HG02798 (cell line): Measurements from ENCODE around the gene GLMP.
A peak's percentile ranks its signal among the peaks of the same experiment; 100 is the strongest.

ENCODE experiments used
- ATAC-seq: cut with Tn5 transposase; IDR thresholded peaks from one replicate; pipeline ENCODE4 v1.9.1; 2021; ENCODE audit warnings: mild to moderate bottlenecking; ENCODE audit not compliant: unreplicated experiment, poor library complexity

GLMP gene

DNA sequence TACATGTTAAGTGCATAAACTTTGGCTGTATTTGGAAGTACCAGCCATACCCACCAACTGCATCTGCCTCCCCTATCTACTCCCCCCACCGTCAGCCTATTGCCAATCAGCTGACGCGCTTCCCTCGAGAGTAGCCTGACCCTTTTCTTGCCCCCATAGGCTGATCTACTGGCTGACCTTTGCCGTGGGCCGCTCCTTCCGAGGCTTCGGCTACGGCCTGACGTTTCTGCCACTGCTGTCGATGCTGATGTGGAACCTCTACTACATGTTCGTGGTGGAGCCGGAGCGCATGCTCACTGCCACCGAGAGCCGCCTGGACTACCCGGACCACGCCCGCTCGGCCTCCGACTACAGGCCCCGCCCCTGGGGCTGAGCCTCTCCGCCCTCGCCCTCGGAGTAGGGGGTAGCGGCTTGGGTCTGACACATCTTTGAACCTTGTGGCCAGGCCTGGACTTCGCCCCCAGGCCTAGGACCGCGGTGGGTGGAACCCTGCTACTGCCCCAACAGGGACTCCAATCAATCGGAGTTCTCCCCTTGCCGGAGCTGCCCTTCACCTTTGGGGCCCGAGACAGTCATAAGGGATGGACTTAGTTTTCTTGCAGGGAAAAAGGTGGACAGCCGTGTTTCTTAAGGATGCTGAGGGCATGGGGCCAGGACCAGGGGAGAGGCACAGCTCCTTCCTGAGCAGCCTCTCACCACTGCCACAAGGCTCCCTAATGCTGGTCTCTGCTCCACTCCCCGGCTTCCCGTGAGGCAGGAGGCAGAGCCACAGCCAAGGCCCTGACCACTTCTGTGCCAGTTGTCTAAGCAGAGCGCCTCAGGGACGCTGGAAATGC, 4.0 kb downstream of the GLMP start:
- peak; percentile 74 for ATAC-seq

- no peak for ATAC-seq
Observed at GRCh38 chr1:156289857-156290256, 5.6 kb downstream of the GLMP start.

- no peak for ATAC-seq
Observed at GRCh38 chr1:156286061-156286460, 9.4 kb downstream of the GLMP start.

DNA sequence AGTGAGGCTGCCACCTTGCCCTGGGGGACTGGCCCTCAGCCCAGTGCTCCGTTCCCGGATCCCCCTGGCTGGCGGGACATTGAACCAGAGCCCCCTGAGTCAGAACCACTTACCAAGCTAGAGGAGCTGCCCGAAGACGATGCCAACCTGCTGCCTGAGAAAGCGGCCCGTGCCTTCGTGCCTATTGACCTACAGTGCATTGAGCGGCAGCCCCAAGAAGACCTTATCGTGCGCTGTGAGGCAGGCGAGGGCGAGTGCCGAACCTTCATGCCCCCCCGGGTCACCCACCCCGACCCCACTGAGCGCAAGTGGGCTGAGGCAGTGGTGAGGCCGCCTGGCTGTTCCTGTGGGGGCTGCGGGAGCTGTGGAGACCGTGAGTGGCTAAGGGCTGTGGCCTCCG, 10.0 kb downstream of the GLMP start:
- ATAC-seq, result no peak

- ATAC-seq, result no peak
Observed at GRCh38 chr1:156284757-156285156, 10.7 kb downstream of the GLMP start.

- no peak for ATAC-seq
Observed at GRCh38 chr1:156284112-156284511, 11.4 kb downstream of the GLMP start, which contains the start of gene TMEM79. TMEM79 (plus strand) TSS chr1:156284325; CDS start chr1:156285227, 902 bp downstream.

DNA sequence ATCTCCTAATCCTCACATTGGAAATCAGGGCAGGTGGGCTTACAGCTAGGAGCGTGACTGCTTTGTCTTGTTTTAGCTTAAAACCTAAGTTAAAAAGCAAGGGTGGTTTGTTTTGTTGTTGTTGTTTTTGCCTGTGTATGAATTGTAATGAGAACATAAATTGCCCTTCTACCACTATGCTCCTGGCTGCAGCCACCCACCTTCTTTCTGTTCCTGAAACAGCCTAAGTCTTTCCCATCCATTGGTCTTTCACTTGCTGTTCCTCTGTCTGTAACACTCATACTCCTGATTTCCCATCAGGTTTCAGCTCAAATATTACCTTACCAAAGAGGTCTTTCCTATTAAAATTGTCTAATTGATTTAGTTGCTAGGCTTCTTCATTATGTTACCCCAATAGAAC, 12.0 kb downstream of the GLMP start:
- ATAC-seq, result no peak

- peak; percentile 81 for ATAC-seq
Observed at GRCh38 chr1:156282479-156283222, 12.8 kb downstream of the GLMP start, which contains the start of gene SMG5. SMG5 (minus strand) TSS chr1:156282825; CDS start chr1:156282680, 145 bp downstream.

GRCh38 chr1:156281693-156282478, 13.6 kb downstream of the GLMP start:
- ATAC-seq, result no peak

DNA sequence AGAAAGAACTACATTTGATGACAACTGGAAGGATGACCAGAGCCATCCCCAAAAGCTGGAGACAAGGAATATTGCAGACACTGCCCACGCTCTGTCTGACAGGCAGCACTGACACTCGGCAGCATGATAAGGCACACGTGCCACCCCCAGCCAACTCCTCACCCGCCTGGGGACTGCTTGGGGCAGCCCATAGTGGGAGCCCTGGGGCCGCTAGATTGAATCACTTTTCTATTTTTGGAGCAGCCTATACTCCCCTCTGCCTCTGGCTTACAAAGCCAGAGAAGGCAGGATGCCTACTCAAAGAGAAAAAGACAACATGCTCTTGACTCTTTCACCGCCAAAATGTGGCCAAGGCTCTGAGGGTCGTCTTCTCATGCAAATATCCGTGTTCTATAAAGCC, 14.2 kb downstream of the GLMP start:
- peak; percentile 29 for ATAC-seq

DNA sequence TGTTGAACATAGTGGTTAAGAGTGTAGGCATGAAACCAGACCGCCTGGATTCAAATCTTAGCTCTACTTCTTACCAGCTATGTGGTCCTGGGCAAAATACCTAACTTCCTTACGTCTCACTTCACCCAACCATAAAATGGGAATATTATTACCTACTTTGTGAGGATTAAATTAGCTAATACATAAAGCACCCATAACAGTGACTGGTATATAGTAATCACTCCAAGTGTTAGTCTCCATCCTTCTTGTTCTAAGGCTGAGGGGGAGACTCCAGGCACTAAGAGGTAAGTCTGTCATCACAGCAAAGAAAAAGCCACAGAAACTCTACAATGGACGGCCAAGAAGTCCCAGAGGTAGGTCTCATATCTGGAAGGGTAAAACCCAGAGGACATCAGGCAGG, 15.6 kb downstream of the GLMP start:
- ATAC-seq, result no peak

DNA sequence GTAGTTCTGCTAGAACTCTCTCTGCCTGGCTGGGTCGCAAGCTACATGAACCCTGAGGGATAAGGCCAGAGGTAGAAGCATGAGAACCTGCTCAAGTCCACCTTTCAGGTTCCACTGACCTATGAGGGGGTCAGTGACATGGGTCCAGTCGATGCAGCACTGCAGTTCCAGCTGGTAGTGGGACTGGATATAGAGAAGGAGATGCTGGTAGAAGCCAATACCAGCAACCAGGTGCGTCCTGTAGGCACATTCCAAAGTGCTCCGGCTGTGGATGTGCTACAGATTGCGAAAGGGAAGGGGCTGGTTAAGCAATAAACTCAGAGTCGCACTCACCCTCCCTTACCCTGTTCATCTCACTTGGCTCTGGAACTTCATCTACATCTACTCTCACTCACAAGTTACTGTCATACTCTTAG, 18.5 kb downstream of the GLMP start:
- ATAC-seq, result no peak

GRCh38 chr1:156276532-156276931, 18.9 kb downstream of the GLMP start:
- ATAC-seq, result no peak

GRCh38 chr1:156270314-156270713, 25.2 kb downstream of the GLMP start:
- no peak for ATAC-seq

GRCh38 chr1:156268336-156268735, 27.1 kb downstream of the GLMP start:
- no peak for ATAC-seq

GRCh38 chr1:156266051-156266450, 29.4 kb downstream of the GLMP start:
- ATAC-seq, result no peak

DNA sequence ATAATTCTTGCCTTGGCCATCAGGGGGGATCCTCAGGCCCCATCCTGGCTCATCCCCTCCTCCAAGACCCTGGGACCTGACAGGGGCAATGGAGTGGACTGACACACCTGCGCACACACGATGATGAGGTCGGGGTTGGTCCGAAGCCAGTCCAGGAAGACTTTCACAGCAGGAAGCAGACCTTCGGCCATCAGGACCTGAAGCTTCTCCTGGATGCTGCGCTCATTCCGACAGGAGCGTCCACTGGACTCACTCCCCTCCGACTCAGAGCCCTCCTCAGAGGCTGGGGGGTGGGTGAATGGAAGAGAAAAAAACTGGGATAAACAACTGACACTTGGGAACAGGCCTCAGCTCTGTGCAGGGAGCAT, 32.2 kb downstream of the GLMP start:
- no peak for ATAC-seq

DNA sequence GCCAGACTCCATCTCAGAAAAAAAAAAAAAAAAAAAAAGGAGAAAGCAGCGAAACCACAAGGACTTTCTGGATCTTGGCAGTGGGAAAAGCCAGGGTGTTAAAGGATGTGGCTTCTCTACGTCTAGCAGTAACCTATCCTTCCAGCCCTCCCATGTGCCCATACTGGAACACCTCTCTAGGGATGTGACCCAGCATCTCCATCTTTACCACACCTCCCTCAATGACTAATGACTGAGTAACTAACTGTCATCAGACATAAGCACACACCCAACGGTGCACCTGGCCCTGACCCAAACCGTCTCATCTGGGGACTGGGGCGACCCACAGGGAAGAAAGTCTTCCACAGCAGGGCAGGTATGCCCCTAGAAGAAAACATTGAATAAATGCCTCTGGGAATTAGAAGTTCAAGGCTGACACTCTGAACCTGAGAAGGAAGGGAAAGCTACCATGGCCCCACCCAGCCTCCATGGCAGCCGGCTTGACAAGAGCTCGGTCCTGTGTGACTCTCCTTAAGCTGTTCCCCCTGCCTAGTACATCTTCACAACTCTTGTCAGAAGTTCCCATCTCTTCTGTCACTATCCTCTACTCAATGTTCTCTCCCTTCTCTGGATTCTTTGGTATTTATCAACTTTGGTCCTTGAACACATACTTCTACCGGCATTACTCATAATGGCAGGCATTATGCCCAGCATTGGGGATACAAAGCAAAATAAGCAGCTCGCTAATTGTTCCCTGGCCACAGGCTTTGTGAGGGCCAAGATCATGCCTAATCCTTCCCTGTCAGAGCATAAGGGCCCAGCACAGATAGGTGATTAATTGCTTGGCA, 32.8 kb downstream of the GLMP start:
- ATAC-seq, result no peak

- no peak for ATAC-seq
Observed at GRCh38 chr1:156260896-156261295, 34.6 kb downstream of the GLMP start.

DNA sequence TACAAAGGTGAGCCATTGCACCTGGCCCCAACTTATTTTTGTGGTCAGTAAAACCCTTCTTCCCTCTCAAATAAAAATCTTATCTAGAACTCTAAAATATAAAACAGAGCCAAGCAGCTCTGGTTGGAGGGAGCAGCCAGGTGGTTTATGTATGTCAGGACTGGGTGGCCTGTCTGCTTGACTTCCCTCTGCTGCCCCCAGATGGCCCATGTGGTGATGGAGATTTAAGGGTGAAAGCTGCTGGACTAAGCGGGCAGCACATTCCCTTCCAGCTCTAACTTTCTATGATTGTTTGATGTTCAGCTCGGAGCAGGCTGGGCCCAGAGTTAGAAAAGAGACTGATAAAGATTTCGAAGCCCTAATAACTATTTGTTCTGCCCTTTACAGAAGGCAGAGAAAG, 35.7 kb downstream of the GLMP start:
- ATAC-seq, result no peak
